ENCODE results near the gene PIH1D1. TPM values are rescaled to one million over a fixed set of nuclear protein-coding genes. Genes with fewer than 3 reads are reported as not detected.

The PIH1D1 gene
- total and polyA plus RNA-seq, 12 donors: 26.6 to 131 (median 83.6) TPM

DNA sequence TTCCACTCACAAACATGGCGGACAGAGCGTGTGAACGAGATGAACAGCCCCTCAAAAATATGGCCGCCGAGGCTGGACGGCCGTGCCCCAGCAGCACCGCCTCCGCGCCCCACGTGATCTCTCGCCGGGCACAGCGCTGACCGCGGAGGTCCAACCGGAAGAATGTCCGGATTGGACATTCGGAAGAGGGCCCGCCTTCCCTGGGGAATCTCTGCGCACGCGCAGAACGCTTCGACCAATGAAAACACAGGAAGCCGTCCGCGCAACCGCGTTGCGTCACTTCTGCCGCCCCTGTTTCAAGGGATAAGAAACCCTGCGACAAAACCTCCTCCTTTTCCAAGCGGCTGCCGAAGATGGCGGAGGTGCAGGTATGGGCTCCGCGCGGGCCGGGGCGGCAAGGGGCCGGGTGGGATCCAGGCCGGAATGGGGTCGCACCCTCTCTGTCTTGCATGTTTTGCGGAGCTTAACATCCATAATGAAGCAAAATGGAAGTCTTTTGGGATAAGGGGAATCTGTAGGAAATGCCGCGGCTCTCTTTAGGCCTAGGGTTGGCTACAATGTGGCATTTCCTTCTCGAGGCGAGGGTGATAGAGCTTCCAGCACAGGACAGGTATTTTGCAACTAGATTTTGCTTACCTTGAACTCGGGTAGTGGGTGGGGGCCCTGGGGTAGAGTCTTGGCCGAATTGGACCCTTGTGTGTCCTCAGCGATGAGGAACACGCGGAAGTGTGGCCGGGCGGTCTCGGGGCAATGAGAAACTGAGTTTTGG is 35.8 kb upstream of the PIH1D1 start, which contains the start of gene RPL13A:
Gene RPL13A, plus strand, starts transcription at position 332 of the 769 bp plus-strand sequence. Its CDS starts 22 bp downstream, at position 354.
- Histone ChIP-seq H3K36me3 (replicated peaks in 1 of 2) (peaks cover 0 to 34% of the 10 kb centered on the region in 2 donors), H3K4me1 (replicated peaks in 1 of 2) (peaks cover 14 to 27% of the 10 kb centered on the region in 2 donors), H3K4me3 (peak within 1 kb of the TSS; percentile 79 to 99 (median 86)), H3K27me3 (no peaks in the 10 kb centered on the region), H3K27ac (peak within 1 kb of the TSS; percentile 76 to 92 (median 89)), H3K9me3 (replicated peaks in 1 of 3) (no peaks in the 10 kb centered on the region)
- peak; percentile 99 for TF ChIP-seq POLR2A (IDR thresholded peaks at IDR 0.05)
- TF ChIP-seq, protein P1, sequence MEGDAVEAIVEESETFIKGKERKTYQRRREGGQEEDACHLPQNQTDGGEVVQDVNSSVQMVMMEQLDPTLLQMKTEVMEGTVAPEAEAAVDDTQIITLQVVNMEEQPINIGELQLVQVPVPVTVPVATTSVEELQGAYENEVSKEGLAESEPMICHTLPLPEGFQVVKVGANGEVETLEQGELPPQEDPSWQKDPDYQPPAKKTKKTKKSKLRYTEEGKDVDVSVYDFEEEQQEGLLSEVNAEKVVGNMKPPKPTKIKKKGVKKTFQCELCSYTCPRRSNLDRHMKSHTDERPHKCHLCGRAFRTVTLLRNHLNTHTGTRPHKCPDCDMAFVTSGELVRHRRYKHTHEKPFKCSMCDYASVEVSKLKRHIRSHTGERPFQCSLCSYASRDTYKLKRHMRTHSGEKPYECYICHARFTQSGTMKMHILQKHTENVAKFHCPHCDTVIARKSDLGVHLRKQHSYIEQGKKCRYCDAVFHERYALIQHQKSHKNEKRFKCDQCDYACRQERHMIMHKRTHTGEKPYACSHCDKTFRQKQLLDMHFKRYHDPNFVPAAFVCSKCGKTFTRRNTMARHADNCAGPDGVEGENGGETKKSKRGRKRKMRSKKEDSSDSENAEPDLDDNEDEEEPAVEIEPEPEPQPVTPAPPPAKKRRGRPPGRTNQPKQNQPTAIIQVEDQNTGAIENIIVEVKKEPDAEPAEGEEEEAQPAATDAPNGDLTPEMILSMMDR (IDR thresholded peaks at IDR 0.05): no peak
- WGBS, 4 donors: 0 to 1% (median 0%) methylated on average over 21 to 57 of the region's 57 CpGs
- intact Hi-C loops (cut with DNase I): no loop called here
- peak; percentile 100 for DNase-seq

DNA sequence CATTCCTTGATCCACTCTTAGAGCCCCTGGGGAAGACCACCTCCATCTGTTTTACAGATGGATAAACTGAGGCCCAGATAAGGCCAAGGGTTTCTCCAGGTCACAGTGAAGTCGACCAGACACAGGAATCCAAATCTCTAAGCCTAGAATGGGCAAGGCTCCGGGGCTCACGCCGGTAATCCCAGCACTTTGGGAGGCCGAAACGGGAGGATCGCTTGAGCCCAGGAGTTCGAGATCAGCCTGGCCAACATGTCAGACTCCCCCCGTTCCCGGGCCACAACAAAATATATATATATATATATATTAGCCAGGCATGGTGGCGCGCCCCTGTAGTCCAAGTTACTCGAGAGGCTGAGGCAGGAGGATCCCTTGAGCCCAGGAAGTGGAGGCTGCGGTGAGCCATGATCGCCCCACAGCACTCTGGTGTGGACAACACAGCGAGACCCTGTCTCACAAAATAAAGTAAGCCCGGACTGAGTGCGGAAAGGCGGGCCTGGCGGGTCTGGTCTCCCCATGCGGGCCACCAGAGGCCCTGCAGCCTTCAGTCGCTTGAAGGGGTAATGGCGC is 35.2 kb upstream of the PIH1D1 start:
- H3K27ac ChIP-seq: peak overlapping the region in 3 of 5 donors; percentile 65 to 84 (median 80)
- TF ChIP-seq, protein P1 (IDR thresholded peaks at IDR 0.05): peak in 2 of 6 experiments; percentile 16 to 36
- no peak for TF ChIP-seq POLR2A (IDR thresholded peaks at IDR 0.05)
- intact Hi-C loops (cut with DNase I): no loop called here
- no peaks in the 10 kb centered on the region for H3K9me3 ChIP-seq (replicated peaks in 1 of 3)
- H3K4me1 ChIP-seq (replicated peaks in 1 of 2): peaks cover 14 to 27% of the 10 kb centered on the region in 2 donors
- H3K27me3 ChIP-seq: no peaks in the 10 kb centered on the region
- no peak overlapping the region for H3K4me3 ChIP-seq
- DNase-seq: no peak
- 62 to 95% (median 78%) methylated on average over 4 to 23 of the region's 23 CpGs for WGBS, 4 donors
- peaks cover 0 to 27% of the 10 kb centered on the region in 2 donors for H3K36me3 ChIP-seq (replicated peaks in 1 of 2)

DNA sequence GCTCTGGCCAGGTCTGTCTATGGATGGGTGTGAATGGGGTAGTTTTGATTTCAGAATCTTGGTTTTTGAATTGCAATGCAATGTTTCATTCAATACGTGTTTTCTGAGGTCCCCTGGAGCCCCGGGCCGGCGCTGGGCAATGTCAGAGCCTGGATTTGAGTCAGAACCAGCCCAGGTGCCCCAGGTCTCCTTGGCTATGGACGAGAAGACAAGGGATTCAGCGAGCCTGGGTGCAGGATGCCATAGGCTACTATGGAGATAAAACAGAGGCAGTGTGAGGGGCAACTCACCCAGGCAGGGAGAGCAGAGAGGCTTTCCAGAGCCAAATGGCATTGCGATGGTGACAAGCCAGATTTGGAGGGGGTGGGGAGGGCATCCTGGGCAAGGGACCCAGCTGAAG is 34.6 kb upstream of the PIH1D1 start:
- no peak overlapping the region for H3K4me3 ChIP-seq
- H3K4me1 ChIP-seq (replicated peaks in 1 of 2): peaks cover 14 to 27% of the 10 kb centered on the region in 2 donors
- H3K27me3 ChIP-seq: no peaks in the 10 kb centered on the region
- intact Hi-C loops (cut with DNase I): no loop called here
- 87 to 98% (median 89%) methylated on average over 7 of the region's 7 CpGs for WGBS, 4 donors
- DNase-seq: no peak
- no peak for TF ChIP-seq POLR2A (IDR thresholded peaks at IDR 0.05)
- TF ChIP-seq, protein P1 (IDR thresholded peaks at IDR 0.05): no peak
- H3K36me3 ChIP-seq (replicated peaks in 1 of 2): peaks cover 0 to 22% of the 10 kb centered on the region in 2 donors
- H3K27ac ChIP-seq: no peak overlapping the region
- H3K9me3 ChIP-seq (replicated peaks in 1 of 3): no peaks in the 10 kb centered on the region

DNA sequence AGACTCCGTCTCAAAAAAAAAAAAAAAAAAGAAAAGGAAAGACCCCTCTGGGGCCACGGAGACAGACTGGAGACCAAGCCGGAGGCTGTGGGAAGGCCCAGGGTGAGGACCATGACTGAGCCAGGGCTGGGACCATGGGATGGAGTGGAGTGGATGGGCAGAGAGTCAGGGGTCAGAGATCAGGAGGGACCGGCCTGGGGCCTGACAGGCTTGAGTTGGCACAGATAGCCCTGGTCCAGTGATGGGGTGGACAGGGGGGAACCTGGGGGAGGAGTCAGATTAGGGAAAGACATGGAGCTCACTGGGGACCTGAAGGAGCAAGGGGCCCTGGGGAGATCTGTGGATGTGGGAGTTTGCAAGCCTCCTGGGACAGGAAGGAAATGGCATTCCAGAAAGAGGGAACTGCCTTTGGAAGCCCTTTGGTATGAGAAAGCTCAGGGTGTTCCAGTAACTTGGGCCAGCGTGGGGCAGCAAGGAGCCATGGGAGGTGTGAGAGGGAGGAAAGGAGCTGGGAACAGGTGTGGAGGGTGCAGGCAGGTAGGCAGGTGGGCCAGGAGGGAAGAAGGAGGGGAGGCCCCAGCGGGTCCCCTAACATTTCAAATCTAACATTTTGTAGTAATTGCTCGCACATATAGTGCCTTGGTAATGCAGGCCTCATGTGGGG is 29.5 kb upstream of the PIH1D1 start:
- H3K4me3 ChIP-seq: no peak overlapping the region
- H3K9me3 ChIP-seq (replicated peaks in 1 of 3): no peaks in the 10 kb centered on the region
- no peak overlapping the region for H3K27ac ChIP-seq
- intact Hi-C loops (cut with DNase I): no loop called here
- no peaks in the 10 kb centered on the region for H3K27me3 ChIP-seq
- DNase-seq: no peak
- H3K4me1 ChIP-seq (replicated peaks in 1 of 2): peaks cover 0 to 6% of the 10 kb centered on the region in 2 donors
- no peak for TF ChIP-seq POLR2A (IDR thresholded peaks at IDR 0.05)
- TF ChIP-seq, protein P1 (IDR thresholded peaks at IDR 0.05): no peak
- H3K36me3 ChIP-seq (replicated peaks in 1 of 2): no peaks in the 10 kb centered on the region
- 81 to 88% (median 88%) methylated on average over 7 of the region's 7 CpGs for WGBS, 4 donors
